VCaP (cell line): ENCODE data around the gene NAA25.

Experiments
- H3K27ac ChIP-seq: fragments of 450-650 bp; 2 replicates; pipeline ENCODE4 v1.5.1; 2017
- TF ChIP-seq, protein P1 (sequence below): fragments of 450-650 bp; conservative IDR thresholded peaks from 2 replicates; pipeline ENCODE4 v1.5.1; 2017; ENCODE audit warnings: mild to moderate bottlenecking, moderate library complexity

Gene NAA25

DNA sequence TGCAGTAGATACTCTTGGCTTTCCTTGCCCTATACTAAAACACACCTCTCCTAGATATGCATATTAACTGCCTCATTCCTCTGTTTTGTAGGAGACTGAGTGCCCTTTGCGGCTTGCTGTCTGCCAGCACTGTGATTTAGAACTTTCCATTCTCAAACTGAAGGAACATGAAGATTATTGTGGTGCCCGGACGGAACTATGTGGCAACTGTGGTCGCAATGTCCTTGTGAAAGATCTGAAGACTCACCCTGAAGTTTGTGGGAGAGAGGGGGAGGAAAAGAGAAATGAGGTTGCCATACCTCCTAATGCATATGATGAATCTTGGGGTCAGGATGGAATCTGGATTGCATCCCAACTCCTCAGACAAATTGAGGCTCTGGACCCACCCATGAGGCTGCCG is 32.1 kb upstream of the NAA25 start:
- H3K27ac ChIP-seq: no peak overlapping the region
- TF ChIP-seq, protein P1, sequence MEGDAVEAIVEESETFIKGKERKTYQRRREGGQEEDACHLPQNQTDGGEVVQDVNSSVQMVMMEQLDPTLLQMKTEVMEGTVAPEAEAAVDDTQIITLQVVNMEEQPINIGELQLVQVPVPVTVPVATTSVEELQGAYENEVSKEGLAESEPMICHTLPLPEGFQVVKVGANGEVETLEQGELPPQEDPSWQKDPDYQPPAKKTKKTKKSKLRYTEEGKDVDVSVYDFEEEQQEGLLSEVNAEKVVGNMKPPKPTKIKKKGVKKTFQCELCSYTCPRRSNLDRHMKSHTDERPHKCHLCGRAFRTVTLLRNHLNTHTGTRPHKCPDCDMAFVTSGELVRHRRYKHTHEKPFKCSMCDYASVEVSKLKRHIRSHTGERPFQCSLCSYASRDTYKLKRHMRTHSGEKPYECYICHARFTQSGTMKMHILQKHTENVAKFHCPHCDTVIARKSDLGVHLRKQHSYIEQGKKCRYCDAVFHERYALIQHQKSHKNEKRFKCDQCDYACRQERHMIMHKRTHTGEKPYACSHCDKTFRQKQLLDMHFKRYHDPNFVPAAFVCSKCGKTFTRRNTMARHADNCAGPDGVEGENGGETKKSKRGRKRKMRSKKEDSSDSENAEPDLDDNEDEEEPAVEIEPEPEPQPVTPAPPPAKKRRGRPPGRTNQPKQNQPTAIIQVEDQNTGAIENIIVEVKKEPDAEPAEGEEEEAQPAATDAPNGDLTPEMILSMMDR: no peak

GRCh38 chr12:112134731-112135130 is 26.1 kb upstream of the NAA25 start:
- TF ChIP-seq, protein P1: no peak
- H3K27ac ChIP-seq: peak overlapping the region; percentile 28

DNA sequence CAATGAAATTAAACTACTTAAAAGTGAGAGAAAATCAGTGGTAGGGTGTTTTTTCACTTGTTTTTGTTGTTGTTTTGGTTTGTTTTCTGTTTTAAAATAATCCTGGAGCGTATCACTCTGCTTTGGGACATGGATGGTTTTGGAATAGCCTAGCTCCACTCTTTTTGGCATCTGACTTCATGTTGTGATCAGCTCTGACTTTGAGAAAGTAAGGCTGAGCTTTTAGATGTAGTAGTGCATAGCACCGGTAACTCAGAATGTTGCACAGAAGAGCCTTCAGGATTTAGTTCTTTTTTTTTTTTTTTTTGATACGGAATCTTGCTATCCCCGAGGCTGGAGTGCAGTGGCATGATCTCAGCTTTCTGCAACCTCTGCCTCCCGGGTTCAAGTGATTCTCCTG is 24.8 kb upstream of the NAA25 start:
- no peak overlapping the region for H3K27ac ChIP-seq
- TF ChIP-seq, protein P1: no peak

DNA sequence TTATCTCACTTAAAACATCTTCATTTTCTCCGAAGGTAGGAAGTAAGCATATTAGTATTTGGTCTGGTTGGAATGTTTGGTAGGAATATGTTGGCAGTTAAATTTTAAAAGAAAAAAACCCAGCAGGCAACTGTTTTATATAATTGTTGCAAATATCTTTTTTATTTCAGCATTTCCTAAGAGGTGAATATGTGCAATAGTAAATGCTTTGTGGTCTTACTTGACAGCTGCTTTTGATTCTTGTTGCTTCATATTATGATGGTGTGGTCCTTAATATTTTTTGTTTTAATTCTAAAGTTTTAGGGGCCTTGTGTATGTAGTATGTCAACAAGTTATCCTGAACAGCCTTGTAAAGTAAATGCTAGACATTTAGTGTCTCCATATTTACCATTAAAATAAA is 23.1 kb upstream of the NAA25 start:
- TF ChIP-seq, protein P1: no peak
- H3K27ac ChIP-seq: no peak overlapping the region

DNA sequence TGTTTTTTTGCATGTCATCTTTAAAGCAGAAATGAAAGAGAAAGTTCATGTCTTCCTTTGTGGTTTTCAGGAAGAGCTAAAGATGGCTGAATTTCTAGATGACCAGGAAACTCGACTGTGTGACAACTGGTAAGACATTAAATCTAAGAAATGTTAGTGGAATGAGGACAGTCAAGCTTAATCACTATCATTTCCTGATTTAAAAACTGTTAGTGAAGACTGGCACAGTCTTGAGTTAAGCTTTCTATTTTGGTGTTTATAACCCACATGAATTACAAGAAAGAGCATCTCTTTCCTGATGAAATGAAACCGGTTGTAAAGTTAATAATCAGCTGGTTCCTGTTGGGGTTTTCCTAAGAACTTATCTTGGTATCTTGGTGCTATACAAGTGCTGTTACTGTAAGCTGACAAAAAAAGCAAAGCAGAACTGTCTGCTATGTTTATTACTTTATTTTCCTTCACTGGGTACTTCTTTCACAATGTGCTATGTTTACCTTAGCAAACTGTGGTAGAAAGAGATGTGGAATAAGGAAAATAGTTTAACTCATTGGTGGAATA is 21.9 kb upstream of the NAA25 start:
- peak overlapping the region; percentile 40 for H3K27ac ChIP-seq
- TF ChIP-seq, protein P1: no peak

GRCh38 chr12:112126911-112127310 is 18.3 kb upstream of the NAA25 start:
- no peak overlapping the region for H3K27ac ChIP-seq
- TF ChIP-seq, protein P1: no peak

- peak overlapping the region; percentile 82 for H3K27ac ChIP-seq
- TF ChIP-seq, protein P1: no peak
Measured at GRCh38 chr12:112126000-112126438, 17.4 kb upstream of the NAA25 start.
